Measurements from ENCODE around the gene C12orf76.

The C12orf76 gene

GRCh38 chr12:110006115-110006514, 42.2 kb downstream of the C12orf76 start:
- TF ChIP-seq CTCF (IDR thresholded peaks at IDR 0.05; ENCODE audit: low read depth, low read length): no peak
- DNase-seq (ENCODE audit: low read depth in 2 of 2): no peak
- no peak overlapping the region for H3K4me3 ChIP-seq (replicated peaks in 1 of 2; ENCODE audit: low read depth in 2 of 2, low read length in 2 of 2)

- H3K4me3 ChIP-seq (replicated peaks in 1 of 2; ENCODE audit: low read depth in 2 of 2, low read length in 2 of 2): no peak overlapping the region
- DNase-seq (ENCODE audit: low read depth in 2 of 2): no peak
- no peak for TF ChIP-seq CTCF (IDR thresholded peaks at IDR 0.05; ENCODE audit: low read depth, low read length)
Measured at GRCh38 chr12:110005319-110005973, 42.9 kb downstream of the C12orf76 start.

GRCh38 chr12:110004598-110004997, 43.7 kb downstream of the C12orf76 start:
- no peak overlapping the region for H3K4me3 ChIP-seq (replicated peaks in 1 of 2; ENCODE audit: low read depth in 2 of 2, low read length in 2 of 2)

GRCh38 chr12:110002676-110003515, 45.4 kb downstream of the C12orf76 start:
- H3K4me3 ChIP-seq (replicated peaks in 1 of 2; ENCODE audit: low read depth in 2 of 2, low read length in 2 of 2): no peak overlapping the region
- TF ChIP-seq CTCF (IDR thresholded peaks at IDR 0.05; ENCODE audit: low read depth, low read length): no peak
- DNase-seq (ENCODE audit: low read depth in 2 of 2): no peak

More at GRCh38 chr12:110004598-110004997, 43.7 kb downstream of the C12orf76 start:
- TF ChIP-seq CTCF (IDR thresholded peaks at IDR 0.05; ENCODE audit: low read depth, low read length): no peak
- DNase-seq (ENCODE audit: low read depth in 2 of 2): no peak

GRCh38 chr12:110001596-110001995, 46.7 kb downstream of the C12orf76 start:
- H3K4me3 ChIP-seq (replicated peaks in 1 of 2; ENCODE audit: low read depth in 2 of 2, low read length in 2 of 2): no peak overlapping the region

GRCh38 chr12:109999983-110000505, 48.3 kb downstream of the C12orf76 start:
- peak; percentile 53 to 65 for DNase-seq (ENCODE audit: low read depth in 2 of 2)
- H3K4me3 ChIP-seq (replicated peaks in 1 of 2; ENCODE audit: low read depth in 2 of 2, low read length in 2 of 2): peak overlapping the region; percentile 81 to 89
- TF ChIP-seq CTCF (IDR thresholded peaks at IDR 0.05; ENCODE audit: low read depth, low read length): no peak

More at GRCh38 chr12:110001596-110001995, 46.7 kb downstream of the C12orf76 start:
- TF ChIP-seq CTCF (IDR thresholded peaks at IDR 0.05; ENCODE audit: low read depth, low read length): no peak
- DNase-seq (ENCODE audit: low read depth in 2 of 2): peak in 1 of 2 donors; percentile 84

Measured in cardiac fibroblast (primary cell).